Measurements from ENCODE around the gene REM2. TPM values are rescaled to one million over a fixed set of nuclear protein-coding genes. Genes with fewer than 3 reads are reported as not detected.

REM2 gene
- total RNA-seq, 4 donors from 2014 or later: 0.26 to 0.66 (median 0.38) TPM

GRCh38 chr14:22935156-22935555 is 52.1 kb downstream of the REM2 start:
- Histone ChIP-seq H3K27ac (replicated peaks in 1 of 4) (no peak overlapping the region), H3K27me3 (no peaks in the 10 kb centered on the region), H3K4me1 (peaks cover 0 to 9% (median 8%) of the 10 kb centered on the region in 4 donors), H3K4me3 (no peak overlapping the region), H3K9me3 (no peaks in the 10 kb centered on the region), H3K36me3 (peaks cover 0 to 12% (median 4%) of the 10 kb centered on the region in 4 donors)
- DNase-seq (ENCODE audit: extremely low spot score): no peak
- intact Hi-C loops (cut with DNase I): no loop called here
- WGBS: 88% methylated on average over 1 of the region's 1 CpG
- TF ChIP-seq EP300 (IDR thresholded peaks at IDR 0.05): no peak
- TF ChIP-seq POLR2A (IDR thresholded peaks at IDR 0.05; ENCODE audit: low read depth): no peak
- TF ChIP-seq CTCF (IDR thresholded peaks at IDR 0.05): no peak

Small RNA genes lying within 50 kb of the gene (small RNA-seq; reads per million reads assigned to genes)
- 0 reads per million in 3 donors for gene RF00019

Other genes starting within 250 kb of the REM2 start
- not detected for gene OR6J1, start 238.9 kb upstream of the REM2 start, total RNA-seq
- gene OXA1L, start 116.5 kb upstream of the REM2 start, total RNA-seq: 10 to 100 TPM; 63.5 to 74.9 (median 71.3) TPM
- 10 to 100 TPM in 3 of 4 donors, 1 to 10 TPM in 1; 9.6 to 22.9 (median 15.3) TPM for gene SLC7A7, start 67.8 kb upstream of the REM2 start, total RNA-seq
- gene MRPL52, start 53.3 kb upstream of the REM2 start, total RNA-seq: 10 to 100 TPM; 27.0 to 64.5 (median 37.2) TPM
- gene MMP14, start 46.6 kb upstream of the REM2 start, total RNA-seq: 100 to 1,000 TPM in 3 of 4 donors, 10 to 100 TPM in 1; 83.9 to 149 (median 123) TPM
- 100 to 1,000 TPM; 111 to 279 (median 197) TPM for gene LRP10, start 11.5 kb upstream of the REM2 start, total RNA-seq
- 100 to 1,000 TPM in 2 of 4 donors, 10 to 100 TPM in 2; 52.7 to 229 (median 102) TPM for gene RBM23, start 35.9 kb downstream of the REM2 start, total RNA-seq
- 10 to 100 TPM; 35.5 to 51.0 (median 44.8) TPM for gene PRMT5, start 46.2 kb downstream of the REM2 start, total RNA-seq
- 10 to 100 TPM; 31.7 to 46.8 (median 39.1) TPM for gene HAUS4, start 73.9 kb downstream of the REM2 start, total RNA-seq
- 10 to 100 TPM in 3 of 4 donors, 1 to 10 TPM in 1; 7.0 to 32.5 (median 17.9) TPM for gene AJUBA, start 99.3 kb downstream of the REM2 start, total RNA-seq
- gene C14orf93, start 126.9 kb downstream of the REM2 start, total RNA-seq: 10 to 100 TPM in 2 of 4 donors, 1 to 10 TPM in 2; 4.6 to 11.2 (median 9.9) TPM
- gene PSMB5, start 151.7 kb downstream of the REM2 start, total RNA-seq: 100 to 1,000 TPM; 135 to 155 (median 145) TPM
- not detected for gene PSMB11, start 159.0 kb downstream of the REM2 start, total RNA-seq
- gene CDH24, start 174.3 kb downstream of the REM2 start, total RNA-seq: 1 to 10 TPM; 2.5 to 5.9 (median 3.6) TPM
- 100 to 1,000 TPM in 1 of 4 donors, 10 to 100 TPM in 3; 60.1 to 101 (median 89.5) TPM for gene ACIN1, start 211.9 kb downstream of the REM2 start, total RNA-seq
- gene C14orf119, start 212.3 kb downstream of the REM2 start, total RNA-seq: 10 to 100 TPM; 21.2 to 42.5 (median 34.0) TPM
- under 1 TPM in 1 of 4 donors, not detected in 3; 0.19 TPM for gene CIROP, start 221.8 kb downstream of the REM2 start, total RNA-seq
- gene CEBPE, start 236.0 kb downstream of the REM2 start, total RNA-seq: under 1 TPM in 1 of 4 donors, not detected in 3; 0.57 TPM

Measured in esophagus muscularis mucosa (tissue), 4 donors.